ENCODE data around the gene IQGAP1. TPM values are rescaled to one million over a fixed set of nuclear protein-coding genes. Genes with fewer than 3 reads are reported as not detected.
A peak's percentile ranks its signal among the peaks of the same experiment; 100 is the strongest.

IQGAP1 gene
- total and polyA plus RNA-seq, 2 of the 13 experiments (the other 11 are each of a cell fraction or from before 2014, with no cell fraction given) = 29.5 to 37.9 TPM

- 0 out of 2 replicates have a peak, but pooled peaks have one; percentile 26 for TF ChIP-seq RCOR2 (CRISPR knock-in tag; IDR thresholded peaks at IDR 0.05)
- TF ChIP-seq ZNF20 (CRISPR knock-in tag; IDR thresholded peaks at IDR 0.05) = no peak
- peak; percentile 88 for TF ChIP-seq RFX1 (IDR thresholded peaks at IDR 0.05)
- no peak for TF ChIP-seq ZNF10 (CRISPR knock-in tag; IDR thresholded peaks at IDR 0.05; ENCODE audit: borderline replicate concordance, low read depth)
- no peak for TF ChIP-seq HNRNPUL1 (IDR thresholded peaks at IDR 0.05; ENCODE audit: low read depth, low read length)
- 0 out of 2 replicates have a peak, but pooled peaks have one; percentile 29 for TF ChIP-seq MAFF (IDR thresholded peaks at IDR 0.05; ENCODE audit: low read depth, low read length)
- no peak for TF ChIP-seq CTCF (CRISPR knock-in tag; IDR thresholded peaks at IDR 0.05)
- no peak for TF ChIP-seq NR2F2 (IDR thresholded peaks at IDR 0.05; ENCODE audit: borderline replicate concordance, low read depth)
- TF ChIP-seq ARID5B (CRISPR knock-in tag; IDR thresholded peaks at IDR 0.05) = peak; percentile 71
- no peak for TF ChIP-seq ZNF138 (CRISPR knock-in tag; IDR thresholded peaks at IDR 0.05; ENCODE audit: low read depth)
- TF ChIP-seq ZNF530 (CRISPR knock-in tag; IDR thresholded peaks at IDR 0.05; ENCODE audit: low read depth) = no peak
- TF ChIP-seq ZNF546 (CRISPR knock-in tag; conservative IDR thresholded peaks at IDR 0.05) = no peak
- no peak for TF ChIP-seq ZNF567 (CRISPR knock-in tag; IDR thresholded peaks at IDR 0.05; ENCODE audit: borderline replicate concordance)
- TF ChIP-seq ZNF547 (CRISPR knock-in tag; IDR thresholded peaks at IDR 0.05) = no peak
- no peak for TF ChIP-seq NFAT5 (CRISPR knock-in tag; IDR thresholded peaks at IDR 0.05)
- no peak for TF ChIP-seq MAX (IDR thresholded peaks at IDR 0.05)
- TF ChIP-seq ERF (CRISPR knock-in tag; IDR thresholded peaks at IDR 0.05) = peak; percentile 54; the same call in 1 of the 2 replicates
- TF ChIP-seq IRF2 (CRISPR knock-in tag; IDR thresholded peaks at IDR 0.05) = 0 out of 2 replicates have a peak, but pooled peaks have one; percentile 23
Measured at GRCh38 chr15:90400759-90401314, 12.8 kb downstream of the IQGAP1 start (continued).

Measured in HepG2 (cell line).